Activated naive CD4-positive, alpha-beta T cell treated with anti-CD3 and anti-CD28 coated beads for 36 hours (primary cell): ENCODE results near the gene FAM53B. TPM values are rescaled to one million over a fixed set of nuclear protein-coding genes. Genes with fewer than 3 reads are reported as not detected.
A peak's percentile ranks its signal among the peaks of the same experiment; 100 is the strongest.

Experiments used
- CTCF ChIA-PET: fragments of 350-600 bp; sonication (Branson Sonifier 250); formaldehyde crosslinking; loops from one replicate; lab custom pipeline; 2021; ENCODE audit warnings: antibody characterized with exemption; lab: Charles Lee
- DNase-seq: peaks from one replicate; pipeline ENCODE4 v3.0.0-alpha.2; 2020
- H3K27ac Mint-ChIP-seq: one replicate; pipeline ENCODE4 v1.8.0; 2021; ENCODE audit warnings: mild to moderate bottlenecking, mixed read lengths
- H3K27me3 Mint-ChIP-seq: one replicate; pipeline ENCODE4 v1.8.0; 2021; ENCODE audit warnings: low read depth, mixed read lengths
- H3K36me3 Mint-ChIP-seq: one replicate; pipeline ENCODE4 v1.8.0; 2021; ENCODE audit warnings: low read depth, mixed read lengths
- H3K4me1 Mint-ChIP-seq: one replicate; pipeline ENCODE4 v1.8.0; 2021; ENCODE audit warnings: low read depth, mixed read lengths
- H3K4me3 Mint-ChIP-seq: one replicate; pipeline ENCODE4 v1.8.0; 2021; ENCODE audit warnings: mild to moderate bottlenecking, moderate library complexity, mixed read lengths
- H3K9me3 Mint-ChIP-seq: one replicate; pipeline ENCODE4 v1.8.0; 2021; ENCODE audit warnings: mixed read lengths
- intact Hi-C: fragments of 100-400 bp; cut with micrococcal nuclease; formaldehyde crosslinking; loops from one replicate; pipeline ENCODE4 v1.15.1; 2023
- total RNA-seq, 2 experiments: library from RNA; stranded (reverse); gene quantifications; one replicate each; pipeline ENCODE4 v1.2.3, GENCODE V29; 2021

The FAM53B gene
- total RNA-seq, 2 experiments from 2014 or later = 11.8 to 11.9 TPM

GRCh38 chr10:124741281-124741921, 2.8 kb downstream of the FAM53B start:
- Mint-ChIP-seq H3K27ac (peak overlapping the region; percentile 68), H3K4me1 (peaks cover 68% of the 10 kb centered on the region), H3K9me3 (no peaks in the 10 kb centered on the region), H3K4me3 (peak overlapping the region; percentile 52), H3K36me3 (peaks cover 1% of the 10 kb centered on the region), H3K27me3 (peaks cover 2% of the 10 kb centered on the region)
- intact Hi-C loops = loop anchor here (1.0 to 5.0 kb wide), 14 partner anchors 8 to 744 kb away; partner anchors contain the start of gene LHPP
- CTCF ChIA-PET = interaction anchor here (0.6 to 5.2 kb wide), 44 partner anchors 8 to 247 kb away, joined by 3 to 138 read pairs (median 6); partner anchors contain the start of gene ABRAXAS2
- DNase-seq = peak; percentile 84

- Mint-ChIP-seq H3K27me3 (peaks cover 2% of the 10 kb centered on the region), H3K4me1 (peaks cover 75% of the 10 kb centered on the region), H3K27ac (peak overlapping the region; percentile 68), H3K36me3 (peaks cover 1% of the 10 kb centered on the region), H3K4me3 (peak overlapping the region; percentile 52), H3K9me3 (no peaks in the 10 kb centered on the region)
- peak; percentile 56 for DNase-seq
- intact Hi-C loops = loop anchor here (1.0 to 5.0 kb wide), 14 partner anchors 7 to 743 kb away; partner anchors contain the start of gene LHPP
- CTCF ChIA-PET = interaction anchor here (0.8 to 5.2 kb wide), 42 partner anchors 8 to 246 kb away, joined by 3 to 138 read pairs (median 6); partner anchors contain the start of gene ABRAXAS2
Measured at GRCh38 chr10:124740369-124741280, 3.6 kb downstream of the FAM53B start.

- no peak overlapping the region for H3K27ac Mint-ChIP-seq
- DNase-seq = no peak
Measured at GRCh38 chr10:124739986-124740368, 4.2 kb downstream of the FAM53B start.

GRCh38 chr10:124739119-124739921, 4.9 kb downstream of the FAM53B start:
- intact Hi-C loops = no loop called here
- Mint-ChIP-seq H3K9me3 (no peaks in the 10 kb centered on the region), H3K4me1 (peaks cover 80% of the 10 kb centered on the region), H3K4me3 (no peak overlapping the region), H3K27ac (no peak overlapping the region), H3K27me3 (peaks cover 2% of the 10 kb centered on the region), H3K36me3 (peaks cover 1% of the 10 kb centered on the region)
- CTCF ChIA-PET = interaction anchor here (0.7 to 5.2 kb wide), 7 partner anchors 10 to 209 kb away, joined by 3 to 138 read pairs (median 21); no protein-coding TSS in a partner anchor
- no peak for DNase-seq

More at GRCh38 chr10:124739986-124740368, 4.2 kb downstream of the FAM53B start:
- Mint-ChIP-seq H3K9me3 (no peaks in the 10 kb centered on the region), H3K4me3 (no peak overlapping the region), H3K4me1 (peaks cover 78% of the 10 kb centered on the region), H3K36me3 (peaks cover 1% of the 10 kb centered on the region), H3K27me3 (peaks cover 2% of the 10 kb centered on the region)
- CTCF ChIA-PET = interaction anchor here (0.7 to 5.2 kb wide), 11 partner anchors 11 to 209 kb away, joined by 3 to 138 read pairs (median 18); no protein-coding TSS in a partner anchor
- intact Hi-C loops = loop anchor here (2.0 to 5.0 kb wide), 3 partner anchors 43 to 743 kb away; partner anchors contain the start of gene LHPP

- DNase-seq = no peak
- peaks cover 5% of the 10 kb centered on the region for H3K36me3 Mint-ChIP-seq
- no peak overlapping the region for H3K27ac Mint-ChIP-seq
- no peak overlapping the region for H3K4me3 Mint-ChIP-seq
- peaks cover 89% of the 10 kb centered on the region for H3K4me1 Mint-ChIP-seq
- H3K9me3 Mint-ChIP-seq = no peaks in the 10 kb centered on the region
- CTCF ChIA-PET = interaction anchor here (5.2 kb wide), 1 partner anchor 17 kb away, joined by 138 read pairs; no protein-coding TSS in a partner anchor
- intact Hi-C loops = no loop called here
- peaks cover 2% of the 10 kb centered on the region for H3K27me3 Mint-ChIP-seq
Measured at GRCh38 chr10:124738441-124738840, 5.7 kb downstream of the FAM53B start.

GRCh38 chr10:124737708-124738107, 6.5 kb downstream of the FAM53B start:
- H3K36me3 Mint-ChIP-seq = peaks cover 7% of the 10 kb centered on the region
- intact Hi-C loops = no loop called here
- H3K4me3 Mint-ChIP-seq = no peak overlapping the region
- H3K27ac Mint-ChIP-seq = no peak overlapping the region
- DNase-seq = no peak
- CTCF ChIA-PET = interaction anchor here (1.2 kb wide), 1 partner anchor 89 kb away, joined by 3 read pairs; no protein-coding TSS in a partner anchor
- no peaks in the 10 kb centered on the region for H3K9me3 Mint-ChIP-seq
- H3K4me1 Mint-ChIP-seq = peaks cover 94% of the 10 kb centered on the region
- H3K27me3 Mint-ChIP-seq = peaks cover 2% of the 10 kb centered on the region

- no peak overlapping the region for H3K4me3 Mint-ChIP-seq
- peaks cover 94% of the 10 kb centered on the region for H3K4me1 Mint-ChIP-seq
- DNase-seq = peak; percentile 26
- peak overlapping the region; percentile 7 for H3K27ac Mint-ChIP-seq
- H3K9me3 Mint-ChIP-seq = no peaks in the 10 kb centered on the region
- H3K27me3 Mint-ChIP-seq = peaks cover 2% of the 10 kb centered on the region
- intact Hi-C loops = no loop called here
- CTCF ChIA-PET = interaction anchor here (1.2 kb wide), 1 partner anchor 88 kb away, joined by 3 read pairs; no protein-coding TSS in a partner anchor
- peaks cover 7% of the 10 kb centered on the region for H3K36me3 Mint-ChIP-seq
Measured at GRCh38 chr10:124737221-124737620, 7.0 kb downstream of the FAM53B start.

- CTCF ChIA-PET = interaction anchor here (0.9 to 1.2 kb wide), 3 partner anchors 11 to 88 kb away, joined by 3 read pairs; no protein-coding TSS in a partner anchor
- no peak for DNase-seq
- Mint-ChIP-seq H3K27ac (no peak overlapping the region), H3K27me3 (peaks cover 2% of the 10 kb centered on the region), H3K4me3 (no peak overlapping the region), H3K36me3 (peaks cover 7% of the 10 kb centered on the region), H3K9me3 (no peaks in the 10 kb centered on the region), H3K4me1 (peaks cover 94% of the 10 kb centered on the region)
- intact Hi-C loops = no loop called here
Measured at GRCh38 chr10:124736491-124737136, 7.6 kb downstream of the FAM53B start.

GRCh38 chr10:124735491-124736286, 8.5 kb downstream of the FAM53B start:
- intact Hi-C loops = no loop called here
- peaks cover 84% of the 10 kb centered on the region for H3K4me1 Mint-ChIP-seq

More at GRCh38 chr10:124735491-124736286, 8.5 kb downstream of the FAM53B start:
- Mint-ChIP-seq H3K36me3 (peaks cover 7% of the 10 kb centered on the region), H3K4me3 (no peak overlapping the region), H3K9me3 (no peaks in the 10 kb centered on the region), H3K27ac (no peak overlapping the region), H3K27me3 (peaks cover 2% of the 10 kb centered on the region)
- no peak for DNase-seq
- CTCF ChIA-PET = interaction anchor here (0.9 to 7.9 kb wide), 4 partner anchors 10 to 17 kb away, joined by 3 to 85 read pairs (median 10); no protein-coding TSS in a partner anchor
